DOHH2 (cell line): ENCODE data around the gene NEDD4L.
"Not testable (repeated sequence)": the region's sequence is repeated elsewhere in the genome, so short reads cannot be mapped to it uniquely, and the experiment has no call there.

Source experiments
- H3F3A ChIP-seq: fragments of 200-600 bp; sonication (generic), shearing (Covaris generic); 2 replicates; pipeline ENCODE4 v1.6.0; 2016; ENCODE audit warnings: antibody characterized with exemption, mild to moderate bottlenecking; ENCODE audit not compliant: control insufficient read depth, insufficient read depth
- H3K27ac ChIP-seq: fragments of 200-600 bp; sonication (generic); 2 replicates; pipeline ENCODE4 v1.5.1; 2014; ENCODE audit warnings: low read depth, mild to moderate bottlenecking, low read length, moderate library complexity
- H3K27me3 ChIP-seq: fragments of 200-600 bp; sonication (generic); 2 replicates; pipeline ENCODE4 v1.6.1; 2014; ENCODE audit warnings: mild to moderate bottlenecking, low read length, mixed read lengths; ENCODE audit not compliant: control insufficient read depth
- H3K36me3 ChIP-seq: fragments of 200-600 bp; sonication (generic); 2 replicates; pipeline ENCODE4 v1.6.1; 2014; ENCODE audit warnings: mild to moderate bottlenecking, low read length, moderate library complexity, mixed read lengths; ENCODE audit not compliant: control insufficient read depth
- H3K4me1 ChIP-seq: fragments of 200-600 bp; sonication (generic); 2 replicates; pipeline ENCODE4 v1.6.1; 2014; ENCODE audit warnings: mild to moderate bottlenecking, low read length, mixed read lengths; ENCODE audit not compliant: control insufficient read depth
- H3K4me2 ChIP-seq: fragments of 200-600 bp; sonication (generic); 2 replicates; pipeline ENCODE4 v1.6.0; 2014; ENCODE audit warnings: mild to moderate bottlenecking, low read length, moderate library complexity
- H3K4me3 ChIP-seq: fragments of 200-600 bp; sonication (generic); 2 replicates; pipeline ENCODE4 v1.5.1; 2014; ENCODE audit warnings: mild to moderate bottlenecking, low read length, mixed read lengths
- H3K79me2 ChIP-seq: fragments of 200-600 bp; sonication (generic); 2 replicates; pipeline ENCODE4 v1.6.1; 2014; ENCODE audit warnings: mild to moderate bottlenecking, low read length, mixed read lengths; ENCODE audit not compliant: control insufficient read depth
- H3K9me2 ChIP-seq: fragments of 200-600 bp; sonication (generic); replicated peaks from 2 replicates; pipeline ENCODE4 v1.6.1; 2014; ENCODE audit warnings: mild to moderate bottlenecking, low read length, mixed read lengths; ENCODE audit not compliant: control insufficient read depth
- H3K9me3 ChIP-seq: fragments of 200-600 bp; sonication (generic); 2 replicates; pipeline ENCODE4 v1.6.1; 2014; ENCODE audit warnings: antibody characterized with exemption, low read length, mixed read lengths; ENCODE audit not compliant: control insufficient read depth, insufficient read depth
- H4K20me1 ChIP-seq: fragments of 200-600 bp; sonication (generic); 2 replicates; pipeline ENCODE4 v1.6.0; 2014; ENCODE audit warnings: low read depth, mild to moderate bottlenecking, antibody characterized with exemption, low read length, moderate library complexity; ENCODE audit not compliant: control insufficient read depth, insufficient read depth
- CTCF ChIP-seq: fragments of 200-600 bp; sonication (generic); IDR thresholded peaks from one replicate; pipeline ENCODE4 v1.5.1; 2014; ENCODE audit warnings: antibody characterized with exemption, mild to moderate bottlenecking, low read depth, low read length; ENCODE audit not compliant: poor library complexity, severe bottlenecking
- EZH2phosphoT487 ChIP-seq: fragments of 200-600 bp; sonication (generic); IDR thresholded peaks from 2 replicates; pipeline ENCODE4 v1.6.1; 2017; ENCODE audit warnings: borderline replicate concordance, mild to moderate bottlenecking, antibody characterized with exemption, low read length, moderate library complexity, mixed read lengths

Gene NEDD4L

GRCh38 chr18:58276789-58277739 is 233.0 kb downstream of the NEDD4L start:
- Histone ChIP-seq H3K27me3 (no peaks in the 10 kb centered on the region), H3K27ac (no peak overlapping the region), H3K4me3 (no peak overlapping the region), H3F3A (no peaks in the 10 kb centered on the region), H3K79me2 (peaks cover 15% of the 10 kb centered on the region), H3K4me1 (peaks cover 13% of the 10 kb centered on the region), H3K9me3 (no peaks in the 10 kb centered on the region), H4K20me1 (no peaks in the 10 kb centered on the region; the same call in 1 of the 2 replicates), H3K36me3 (no peaks in the 10 kb centered on the region), H3K9me2 (no peaks in the 10 kb centered on the region), H3K4me2 (no peak overlapping the region)
- no peak for TF ChIP-seq CTCF
- no peak for TF ChIP-seq EZH2phosphoT487

GRCh38 chr18:58279504-58280175 is 235.6 kb downstream of the NEDD4L start:
- no peak overlapping the region for H3K27ac ChIP-seq

GRCh38 chr18:58280191-58280590 is 236.2 kb downstream of the NEDD4L start:
- Histone ChIP-seq H3F3A (no peaks in the 10 kb centered on the region), H3K36me3 (no peaks in the 10 kb centered on the region), H3K27me3 (no peaks in the 10 kb centered on the region), H3K4me2 (no peak overlapping the region), H3K9me2 (no peaks in the 10 kb centered on the region), H3K4me3 (no peak overlapping the region), H3K4me1 (peaks cover 4% of the 10 kb centered on the region), H3K9me3 (no peaks in the 10 kb centered on the region), H3K79me2 (peaks cover 26% of the 10 kb centered on the region), H3K27ac (no peak overlapping the region), H4K20me1 (no peaks in the 10 kb centered on the region; the same call in 1 of the 2 replicates)
- TF ChIP-seq EZH2phosphoT487 (no peak), CTCF (no peak)

More at GRCh38 chr18:58279504-58280175, 235.6 kb downstream of the NEDD4L start:
- H3K36me3 ChIP-seq: no peaks in the 10 kb centered on the region
- no peak overlapping the region for H3K4me2 ChIP-seq
- no peak for TF ChIP-seq CTCF
- TF ChIP-seq EZH2phosphoT487: no peak
- H3K27me3 ChIP-seq: no peaks in the 10 kb centered on the region
- H3K79me2 ChIP-seq: peaks cover 21% of the 10 kb centered on the region
- H3K9me2 ChIP-seq: no peaks in the 10 kb centered on the region
- H3F3A ChIP-seq: no peaks in the 10 kb centered on the region
- H3K9me3 ChIP-seq: no peaks in the 10 kb centered on the region
- no peaks in the 10 kb centered on the region; the same call in 1 of the 2 replicates for H3K4me1 ChIP-seq
- no peak overlapping the region for H3K4me3 ChIP-seq
- no peaks in the 10 kb centered on the region; the same call in 1 of the 2 replicates for H4K20me1 ChIP-seq

- H3K9me3 ChIP-seq, H3K4me2 ChIP-seq, H3K36me3 ChIP-seq, H4K20me1 ChIP-seq, H3K9me2 ChIP-seq, H3K27ac ChIP-seq, H3K4me3 ChIP-seq, H3F3A ChIP-seq, H3K27me3 ChIP-seq: not testable (repeated sequence)
- Histone ChIP-seq H3K79me2 (peaks cover 40% of the 10 kb centered on the region), H3K4me1 (peaks cover 31% of the 10 kb centered on the region)
Observed at GRCh38 chr18:58282872-58283271, 238.8 kb downstream of the NEDD4L start.
